Activated CD8-positive, alpha-beta T cell treated with anti-CD3 and anti-CD28 coated beads, Interleukin-2, amount 10 ng/mL, durations not matched to agents 7 days and 5 days (primary cell): ENCODE measurements around the gene GYG2. TPM values are rescaled to one million over a fixed set of nuclear protein-coding genes. Genes with fewer than 3 reads are reported as not detected.

Source experiments
- ATAC-seq: fragments of 150-1000 bp; cut with Tn5 transposase; one replicate; pipeline ENCODE4 v1.10.0; 2021; ENCODE audit warnings: moderate library complexity
- CTCF ChIA-PET: fragments of 350-600 bp; sonication (Branson Sonifier 250); formaldehyde crosslinking; loops from one replicate; lab custom pipeline; 2021; ENCODE audit warnings: antibody characterized with exemption; lab: Charles Lee
- POLR2A ChIA-PET: fragments of 350-600 bp; sonication (Branson Sonifier 250); formaldehyde crosslinking; loops from one replicate; lab custom pipeline; 2021; ENCODE audit warnings: antibody characterized with exemption; lab: Charles Lee
- DNase-seq: peaks from one replicate; pipeline ENCODE4 v3.0.0-alpha.2; 2020
- H3K27ac Mint-ChIP-seq: one replicate; pipeline ENCODE4 v1.8.0; 2021; ENCODE audit warnings: mild to moderate bottlenecking, mixed read lengths
- H3K27me3 Mint-ChIP-seq: one replicate; pipeline ENCODE4 v1.8.0; 2021; ENCODE audit warnings: low read depth, mixed read lengths
- H3K36me3 Mint-ChIP-seq: one replicate; pipeline ENCODE4 v1.8.0; 2021; ENCODE audit warnings: low read depth, mixed read lengths
- H3K4me1 Mint-ChIP-seq: one replicate; pipeline ENCODE4 v1.8.0; 2021; ENCODE audit warnings: low read depth, mixed read lengths
- H3K4me3 Mint-ChIP-seq: one replicate; pipeline ENCODE4 v1.8.0; 2021; ENCODE audit warnings: mild to moderate bottlenecking, mixed read lengths
- H3K9me3 Mint-ChIP-seq: one replicate; pipeline ENCODE4 v1.8.0; 2022; ENCODE audit warnings: mixed read lengths; ENCODE audit not compliant: insufficient read depth
- total RNA-seq, 2 experiments: library from RNA; stranded (reverse); gene quantifications; one replicate each; pipeline ENCODE4 v1.2.3, GENCODE V29; 2021

GYG2 gene
- total RNA-seq, 2 experiments from 2014 or later: not detected

GRCh38 chrX:2819345-2820135 lies 9.2 kb upstream of the GYG2 start:
- Mint-ChIP-seq H3K36me3 (no peaks in the 10 kb centered on the region), H3K4me1 (peaks cover 10% of the 10 kb centered on the region), H3K9me3 (no peaks in the 10 kb centered on the region), H3K4me3 (no peak overlapping the region), H3K27me3 (peaks cover 8% of the 10 kb centered on the region), H3K27ac (no peak overlapping the region)
- no peak for ATAC-seq
- POLR2A ChIA-PET: no interaction called here
- CTCF ChIA-PET: no interaction called here
- DNase-seq: peak; percentile 23

- H3K27ac Mint-ChIP-seq: no peak overlapping the region
- ChIA-PET POLR2A (no interaction called here), CTCF (no interaction called here)
- ATAC-seq (no peak), DNase-seq (no peak)
- H3K4me3 Mint-ChIP-seq: no peak overlapping the region
- H3K9me3 Mint-ChIP-seq: no peaks in the 10 kb centered on the region
- H3K27me3 Mint-ChIP-seq: peaks cover 3% of the 10 kb centered on the region
- no peaks in the 10 kb centered on the region for H3K36me3 Mint-ChIP-seq
- peaks cover 10% of the 10 kb centered on the region for H3K4me1 Mint-ChIP-seq
Observed at GRCh38 chrX:2820136-2820771, 8.5 kb upstream of the GYG2 start.

GRCh38 chrX:2823795-2824386 lies 4.8 kb upstream of the GYG2 start:
- Mint-ChIP-seq H3K4me1 (peaks cover 10% of the 10 kb centered on the region), H3K27me3 (peaks cover 3% of the 10 kb centered on the region), H3K4me3 (no peak overlapping the region), H3K27ac (no peak overlapping the region), H3K9me3 (no peaks in the 10 kb centered on the region), H3K36me3 (no peaks in the 10 kb centered on the region)
- POLR2A ChIA-PET: no interaction called here
- ATAC-seq: no peak
- DNase-seq: no peak
- CTCF ChIA-PET: no interaction called here

- Mint-ChIP-seq H3K9me3 (no peaks in the 10 kb centered on the region), H3K4me3 (no peak overlapping the region), H3K4me1 (peaks cover 8% of the 10 kb centered on the region), H3K36me3 (no peaks in the 10 kb centered on the region), H3K27ac (no peak overlapping the region), H3K27me3 (peaks cover 3% of the 10 kb centered on the region)
- ChIA-PET POLR2A (no interaction called here), CTCF (no interaction called here)
- no peak for ATAC-seq
- no peak for DNase-seq
Observed at GRCh38 chrX:2824886-2825285, 3.8 kb upstream of the GYG2 start.

- Mint-ChIP-seq H3K4me3 (no peak overlapping the region), H3K4me1 (no peaks in the 10 kb centered on the region), H3K9me3 (no peaks in the 10 kb centered on the region), H3K36me3 (no peaks in the 10 kb centered on the region), H3K27me3 (no peaks in the 10 kb centered on the region), H3K27ac (no peak overlapping the region)
- ChIA-PET POLR2A (no interaction called here), CTCF (no interaction called here)
- DNase-seq: no peak
- ATAC-seq: no peak
Observed at GRCh38 chrX:2828959-2829411, 255 bp downstream of the GYG2 start.

GRCh38 chrX:2829469-2830246 lies 928 bp downstream of the GYG2 start:
- ATAC-seq (no peak), DNase-seq (no peak)
- no peaks in the 10 kb centered on the region for H3K4me1 Mint-ChIP-seq
- no peaks in the 10 kb centered on the region for H3K27me3 Mint-ChIP-seq
- no peak overlapping the region for H3K27ac Mint-ChIP-seq
- H3K4me3 Mint-ChIP-seq: no peak overlapping the region
- H3K9me3 Mint-ChIP-seq: no peaks in the 10 kb centered on the region
- ChIA-PET CTCF (no interaction called here), POLR2A (no interaction called here)
- no peaks in the 10 kb centered on the region for H3K36me3 Mint-ChIP-seq

GRCh38 chrX:2831471-2832228 lies 2.9 kb downstream of the GYG2 start:
- ChIA-PET CTCF (interaction anchor here (0.8 kb wide), 1 partner anchor 217 kb away, joined by 3 read pairs; no protein-coding TSS in a partner anchor), POLR2A (no interaction called here)
- Mint-ChIP-seq H3K27ac (no peak overlapping the region), H3K9me3 (no peaks in the 10 kb centered on the region), H3K27me3 (no peaks in the 10 kb centered on the region), H3K36me3 (no peaks in the 10 kb centered on the region), H3K4me3 (no peak overlapping the region), H3K4me1 (no peaks in the 10 kb centered on the region)
- ATAC-seq (no peak), DNase-seq (no peak)

- H3K27me3 Mint-ChIP-seq: no peaks in the 10 kb centered on the region
- H3K36me3 Mint-ChIP-seq: no peaks in the 10 kb centered on the region
- H3K9me3 Mint-ChIP-seq: peaks cover 16% of the 10 kb centered on the region
- no peak overlapping the region for H3K27ac Mint-ChIP-seq
- H3K4me1 Mint-ChIP-seq: no peaks in the 10 kb centered on the region
- no peak overlapping the region for H3K4me3 Mint-ChIP-seq
- CTCF ChIA-PET: no interaction called here
- POLR2A ChIA-PET: no interaction called here
- ATAC-seq (no peak), DNase-seq (no peak)
Observed at GRCh38 chrX:2837961-2838360, 9.2 kb downstream of the GYG2 start.

- Mint-ChIP-seq H3K4me1 (no peaks in the 10 kb centered on the region), H3K4me3 (no peak overlapping the region), H3K27ac (no peak overlapping the region), H3K27me3 (no peaks in the 10 kb centered on the region), H3K36me3 (no peaks in the 10 kb centered on the region), H3K9me3 (peaks cover 16% of the 10 kb centered on the region)
- ATAC-seq (no peak), DNase-seq (no peak)
- POLR2A ChIA-PET: no interaction called here
- CTCF ChIA-PET: no interaction called here
Observed at GRCh38 chrX:2840961-2841360, 12.2 kb downstream of the GYG2 start.

GRCh38 chrX:2841537-2841936 lies 12.8 kb downstream of the GYG2 start:
- ChIA-PET POLR2A (no interaction called here), CTCF (no interaction called here)
- no peaks in the 10 kb centered on the region for H3K4me1 Mint-ChIP-seq
- no peak for DNase-seq
- ATAC-seq: no peak
- peaks cover 16% of the 10 kb centered on the region for H3K9me3 Mint-ChIP-seq
- no peaks in the 10 kb centered on the region for H3K27me3 Mint-ChIP-seq
- H3K27ac Mint-ChIP-seq: no peak overlapping the region
- H3K36me3 Mint-ChIP-seq: no peaks in the 10 kb centered on the region
- no peak overlapping the region for H3K4me3 Mint-ChIP-seq

- Mint-ChIP-seq H3K27ac (no peak overlapping the region), H3K9me3 (no peaks in the 10 kb centered on the region), H3K36me3 (no peaks in the 10 kb centered on the region), H3K4me3 (no peak overlapping the region), H3K4me1 (no peaks in the 10 kb centered on the region), H3K27me3 (no peaks in the 10 kb centered on the region)
- CTCF ChIA-PET: no interaction called here
- DNase-seq (no peak), ATAC-seq (no peak)
- POLR2A ChIA-PET: no interaction called here
Observed at GRCh38 chrX:2846992-2847391, 18.3 kb downstream of the GYG2 start.
